Right lobe of liver (tissue), 4 donors: Measurements from ENCODE around the gene C7orf25.

ENCODE experiments used
- POLR2A ChIP-seq: fragments of 450-650 bp; IDR thresholded peaks from one replicate; pipeline ENCODE4 v1.6.1; 2017; ENCODE audit warnings: antibody characterized with exemption, mild to moderate bottlenecking
- TF ChIP-seq, protein P1 (sequence below), 4 donors: fragments of 200-600 bp in 3 of 4; fragments of 450-650 bp in 1 of 4; IDR thresholded peaks; one replicate each; pipeline versions ENCODE4 v1.5.1 to v1.8.0; 2016 to 2022; ENCODE audit warnings: antibody characterized with exemption in 4 of 4, mild to moderate bottlenecking in 2 of 4
- donor health status: DM: no; HTN: no; CAD: no.
- donor health status: DM: no; HTN: no; CAD: no.
- donor health status: DM: no; HTN: yes; CAD: no.

DNA sequence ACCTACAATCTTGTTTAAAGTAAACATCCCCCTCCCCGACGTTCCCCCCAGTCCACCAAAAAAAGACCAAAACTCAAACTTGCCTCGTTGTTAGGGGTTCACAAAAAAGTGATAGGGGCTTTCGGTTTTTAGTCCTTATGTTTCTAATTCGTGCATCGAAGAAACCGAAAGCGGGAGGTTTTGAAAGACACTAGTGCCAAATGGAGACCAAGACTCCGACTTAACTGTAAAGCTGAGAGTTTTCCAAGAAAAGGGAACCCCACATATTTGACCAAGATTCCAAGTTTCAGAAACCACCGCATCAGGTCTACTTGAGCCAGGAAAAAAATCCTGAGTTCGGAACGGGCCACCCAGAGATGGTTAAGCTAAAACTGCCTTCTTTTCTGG is 19.6 kb upstream of the C7orf25 start:
- TF ChIP-seq, protein P1, sequence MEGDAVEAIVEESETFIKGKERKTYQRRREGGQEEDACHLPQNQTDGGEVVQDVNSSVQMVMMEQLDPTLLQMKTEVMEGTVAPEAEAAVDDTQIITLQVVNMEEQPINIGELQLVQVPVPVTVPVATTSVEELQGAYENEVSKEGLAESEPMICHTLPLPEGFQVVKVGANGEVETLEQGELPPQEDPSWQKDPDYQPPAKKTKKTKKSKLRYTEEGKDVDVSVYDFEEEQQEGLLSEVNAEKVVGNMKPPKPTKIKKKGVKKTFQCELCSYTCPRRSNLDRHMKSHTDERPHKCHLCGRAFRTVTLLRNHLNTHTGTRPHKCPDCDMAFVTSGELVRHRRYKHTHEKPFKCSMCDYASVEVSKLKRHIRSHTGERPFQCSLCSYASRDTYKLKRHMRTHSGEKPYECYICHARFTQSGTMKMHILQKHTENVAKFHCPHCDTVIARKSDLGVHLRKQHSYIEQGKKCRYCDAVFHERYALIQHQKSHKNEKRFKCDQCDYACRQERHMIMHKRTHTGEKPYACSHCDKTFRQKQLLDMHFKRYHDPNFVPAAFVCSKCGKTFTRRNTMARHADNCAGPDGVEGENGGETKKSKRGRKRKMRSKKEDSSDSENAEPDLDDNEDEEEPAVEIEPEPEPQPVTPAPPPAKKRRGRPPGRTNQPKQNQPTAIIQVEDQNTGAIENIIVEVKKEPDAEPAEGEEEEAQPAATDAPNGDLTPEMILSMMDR (IDR thresholded peaks at IDR 0.05) = no peak
- TF ChIP-seq POLR2A = no peak
